HG03025 (cell line): ENCODE measurements around the gene GTF3C5.
"Not testable (repeated sequence)": the region's sequence is repeated elsewhere in the genome, so short reads cannot be mapped to it uniquely, and the experiment has no call there.

Experiments used
- ATAC-seq: cut with Tn5 transposase; IDR thresholded peaks from one replicate; pipeline ENCODE4 v1.9.1; 2021; ENCODE audit warnings: mild to moderate bottlenecking, moderate library complexity; ENCODE audit not compliant: unreplicated experiment, low FRiP score

Gene GTF3C5

GRCh38 chr9:133027134-133027533, 3.7 kb upstream of the GTF3C5 start:
- ATAC-seq = no peak

- ATAC-seq = no peak
Observed at GRCh38 chr9:133028221-133028620, 2.6 kb upstream of the GTF3C5 start.

- ATAC-seq = peak; percentile 5
Observed at GRCh38 chr9:133029994-133030316, 842 bp upstream of the GTF3C5 start.

- ATAC-seq = no peak
Observed at GRCh38 chr9:133031130-133031422, 279 bp downstream of the GTF3C5 start.

- no peak for ATAC-seq
Observed at GRCh38 chr9:133031496-133031911, 707 bp downstream of the GTF3C5 start.

GRCh38 chr9:133032171-133032570, 1.4 kb downstream of the GTF3C5 start:
- ATAC-seq = no peak

- no peak for ATAC-seq
Observed at GRCh38 chr9:133035669-133036068, 4.9 kb downstream of the GTF3C5 start.

- no peak for ATAC-seq
Observed at GRCh38 chr9:133037775-133038515, 7.1 kb downstream of the GTF3C5 start.

GRCh38 chr9:133040892-133041479, 10.2 kb downstream of the GTF3C5 start:
- not testable (repeated sequence) for ATAC-seq

- no peak for ATAC-seq
Observed at GRCh38 chr9:133041958-133042357, 11.2 kb downstream of the GTF3C5 start.

GRCh38 chr9:133042676-133043075, 11.9 kb downstream of the GTF3C5 start:
- ATAC-seq = no peak

- no peak for ATAC-seq
Observed at GRCh38 chr9:133043449-133044035, 12.7 kb downstream of the GTF3C5 start.

GRCh38 chr9:133044125-133044524, 13.3 kb downstream of the GTF3C5 start:
- no peak for ATAC-seq

GRCh38 chr9:133044661-133045060, 13.9 kb downstream of the GTF3C5 start:
- ATAC-seq = no peak

GRCh38 chr9:133045132-133045531, 14.3 kb downstream of the GTF3C5 start:
- no peak for ATAC-seq

- ATAC-seq = no peak
Observed at GRCh38 chr9:133046196-133046899, 15.6 kb downstream of the GTF3C5 start.

- ATAC-seq = no peak
Observed at GRCh38 chr9:133046900-133047295, 16.1 kb downstream of the GTF3C5 start.

GRCh38 chr9:133048595-133048994, 17.8 kb downstream of the GTF3C5 start:
- ATAC-seq = no peak

GRCh38 chr9:133049043-133049442, 18.2 kb downstream of the GTF3C5 start:
- ATAC-seq = no peak

GRCh38 chr9:133050142-133050541, 19.3 kb downstream of the GTF3C5 start:
- no peak for ATAC-seq

GRCh38 chr9:133050781-133051180, 20.0 kb downstream of the GTF3C5 start:
- no peak for ATAC-seq
